ENCODE measurements around the gene MAGOH. TPM values are rescaled to one million over a fixed set of nuclear protein-coding genes. Genes with fewer than 3 reads are reported as not detected.

Gene MAGOH
- total and polyA plus RNA-seq, 2 of the 13 experiments (the other 11 are each of a cell fraction or from before 2014, with no cell fraction given): 24.1 to 87.0 TPM

GRCh38 chr1:53182111-53182593 is 56.2 kb downstream of the MAGOH start (continued):
- peak; percentile 46; the same call in 1 of the 2 replicates for TF ChIP-seq ZNF800 (CRISPR knock-in tag; IDR thresholded peaks at IDR 0.05)
- TF ChIP-seq DMAP1 (CRISPR knock-in tag; IDR thresholded peaks at IDR 0.05): no peak
- no peak for TF ChIP-seq ZFP41 (CRISPR knock-in tag; IDR thresholded peaks at IDR 0.05; ENCODE audit: borderline replicate concordance)
- TF ChIP-seq ZNF530 (CRISPR knock-in tag; IDR thresholded peaks at IDR 0.05; ENCODE audit: low read depth): no peak
- TF ChIP-seq ZNF160 (CRISPR knock-in tag; IDR thresholded peaks at IDR 0.05): 0 out of 2 replicates have a peak, but pooled peaks have one; percentile 53
- TF ChIP-seq TEAD3 (CRISPR knock-in tag; optimal IDR thresholded peaks at IDR 0.05; ENCODE audit: borderline replicate concordance): peak; percentile 100
- peak; percentile 42; the same call in 1 of the 2 replicates for TF ChIP-seq FOXK1 (CRISPR knock-in tag; IDR thresholded peaks at IDR 0.05; ENCODE audit: borderline replicate concordance, low read depth)
- TF ChIP-seq ARID4A (CRISPR knock-in tag; IDR thresholded peaks at IDR 0.05; ENCODE audit: borderline replicate concordance): peak; percentile 62; the same call in 1 of the 2 replicates
- peak; percentile 57 for TF ChIP-seq ARID5B (CRISPR knock-in tag; IDR thresholded peaks at IDR 0.05)
- TF ChIP-seq CREB1 (IDR thresholded peaks at IDR 0.05): no peak
- TF ChIP-seq CREB1 (CRISPR knock-in tag; IDR thresholded peaks at IDR 0.05): peak; percentile 77
- TF ChIP-seq THAP9 (CRISPR knock-in tag; IDR thresholded peaks at IDR 0.05; ENCODE audit: borderline replicate concordance): 0 out of 2 replicates have a peak, but pooled peaks have one; percentile 9
- TF ChIP-seq BCL6 (CRISPR knock-in tag; IDR thresholded peaks at IDR 0.05): peak; percentile 26; the same call in 1 of the 2 replicates
- peak; percentile 50; the same call in 1 of the 2 replicates for TF ChIP-seq ZBTB43 (CRISPR knock-in tag; conservative IDR thresholded peaks at IDR 0.05)
- peak; percentile 47 for TF ChIP-seq SALL1 (CRISPR knock-in tag; IDR thresholded peaks at IDR 0.05)

Measured in HepG2 (cell line).